ENCODE results near the gene PKN1. TPM values are rescaled to one million over a fixed set of nuclear protein-coding genes. Genes with fewer than 3 reads are reported as not detected.

Gene PKN1
- total and polyA plus RNA-seq, 9 of the 15 experiments (the other 6 are each of a cell fraction or from before 2014, with no cell fraction given): 0.30 to 228 (median 77.5) TPM

- TF ChIP-seq, protein P1, sequence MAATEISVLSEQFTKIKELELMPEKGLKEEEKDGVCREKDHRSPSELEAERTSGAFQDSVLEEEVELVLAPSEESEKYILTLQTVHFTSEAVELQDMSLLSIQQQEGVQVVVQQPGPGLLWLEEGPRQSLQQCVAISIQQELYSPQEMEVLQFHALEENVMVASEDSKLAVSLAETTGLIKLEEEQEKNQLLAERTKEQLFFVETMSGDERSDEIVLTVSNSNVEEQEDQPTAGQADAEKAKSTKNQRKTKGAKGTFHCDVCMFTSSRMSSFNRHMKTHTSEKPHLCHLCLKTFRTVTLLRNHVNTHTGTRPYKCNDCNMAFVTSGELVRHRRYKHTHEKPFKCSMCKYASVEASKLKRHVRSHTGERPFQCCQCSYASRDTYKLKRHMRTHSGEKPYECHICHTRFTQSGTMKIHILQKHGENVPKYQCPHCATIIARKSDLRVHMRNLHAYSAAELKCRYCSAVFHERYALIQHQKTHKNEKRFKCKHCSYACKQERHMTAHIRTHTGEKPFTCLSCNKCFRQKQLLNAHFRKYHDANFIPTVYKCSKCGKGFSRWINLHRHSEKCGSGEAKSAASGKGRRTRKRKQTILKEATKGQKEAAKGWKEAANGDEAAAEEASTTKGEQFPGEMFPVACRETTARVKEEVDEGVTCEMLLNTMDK (IDR thresholded peaks at IDR 0.05; ENCODE audit: borderline replicate concordance, insufficient read depth, low read depth, low read length, poor library complexity, severe bottlenecking): no peak
- no peak for TF ChIP-seq SOX6 (IDR thresholded peaks at IDR 0.05)
- no peak for TF ChIP-seq ZNF143 (CRISPR knock-in tag; IDR thresholded peaks at IDR 0.05)
- TF ChIP-seq ZBTB2 (IDR thresholded peaks at IDR 0.05): no peak
- TF ChIP-seq E2F8 (IDR thresholded peaks at IDR 0.05; ENCODE audit: low read depth, partially characterized antibody): no peak
- TF ChIP-seq, protein P2, sequence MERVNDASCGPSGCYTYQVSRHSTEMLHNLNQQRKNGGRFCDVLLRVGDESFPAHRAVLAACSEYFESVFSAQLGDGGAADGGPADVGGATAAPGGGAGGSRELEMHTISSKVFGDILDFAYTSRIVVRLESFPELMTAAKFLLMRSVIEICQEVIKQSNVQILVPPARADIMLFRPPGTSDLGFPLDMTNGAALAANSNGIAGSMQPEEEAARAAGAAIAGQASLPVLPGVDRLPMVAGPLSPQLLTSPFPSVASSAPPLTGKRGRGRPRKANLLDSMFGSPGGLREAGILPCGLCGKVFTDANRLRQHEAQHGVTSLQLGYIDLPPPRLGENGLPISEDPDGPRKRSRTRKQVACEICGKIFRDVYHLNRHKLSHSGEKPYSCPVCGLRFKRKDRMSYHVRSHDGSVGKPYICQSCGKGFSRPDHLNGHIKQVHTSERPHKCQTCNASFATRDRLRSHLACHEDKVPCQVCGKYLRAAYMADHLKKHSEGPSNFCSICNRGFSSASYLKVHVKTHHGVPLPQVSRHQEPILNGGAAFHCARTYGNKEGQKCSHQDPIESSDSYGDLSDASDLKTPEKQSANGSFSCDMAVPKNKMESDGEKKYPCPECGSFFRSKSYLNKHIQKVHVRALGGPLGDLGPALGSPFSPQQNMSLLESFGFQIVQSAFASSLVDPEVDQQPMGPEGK (CRISPR knock-in tag; IDR thresholded peaks at IDR 0.05; ENCODE audit: borderline replicate concordance): no peak
- no peak for TF ChIP-seq RAD21 (CRISPR knock-in tag; conservative IDR thresholded peaks at IDR 0.05 in 1 of 2, IDR thresholded peaks at IDR 0.05 in 1 of 2)
- TF ChIP-seq EWSR1 (IDR thresholded peaks at IDR 0.05; ENCODE audit: borderline replicate concordance, low read depth, partially characterized antibody): no peak
- 0 out of 2 replicates have a peak, but pooled peaks have one; percentile 17 for TF ChIP-seq HDAC2 (IDR thresholded peaks at IDR 0.05)
- TF ChIP-seq JUND (IDR thresholded peaks at IDR 0.05; ENCODE audit: borderline replicate concordance, low read depth, low read length): peak; percentile 74
- no peak for TF ChIP-seq JUND (tag; IDR thresholded peaks at IDR 0.05; ENCODE audit: borderline replicate concordance, low read depth, low read length)
- no peak for TF ChIP-seq POLR3G (IDR thresholded peaks at IDR 0.05; ENCODE audit: extremely low read depth, insufficient read length, insufficient replicate concordance)
- no peak for TF ChIP-seq ILF3 (IDR thresholded peaks at IDR 0.05; ENCODE audit: borderline replicate concordance)
- TF ChIP-seq PRPF4 (IDR thresholded peaks at IDR 0.05; ENCODE audit: insufficient read depth, low read depth, low read length, poor library complexity, severe bottlenecking): no peak
- peak; percentile 35; the same call in 1 of the 2 replicates for TF ChIP-seq PYGO2 (tag; IDR thresholded peaks at IDR 0.05)
- no peak for TF ChIP-seq CTBP1 (IDR thresholded peaks at IDR 0.05; ENCODE audit: borderline replicate concordance)
These were observed 77.5 kb downstream of the PKN1 start (continued) for GRCh38 chr19:14510311-14511228.
